HG02981 (cell line): ENCODE results near the gene MATR3.
A peak's percentile ranks its signal among the peaks of the same experiment; 100 is the strongest.

ENCODE experiments used
- ATAC-seq: cut with Tn5 transposase; IDR thresholded peaks from one replicate; pipeline ENCODE4 v1.9.1; 2021; ENCODE audit warnings: mild to moderate bottlenecking, moderate library complexity; ENCODE audit not compliant: unreplicated experiment

MATR3 gene

GRCh38 chr5:139272471-139273321 lies 20.8 kb upstream of the MATR3 start:
- no peak for ATAC-seq

- peak; percentile 6 for ATAC-seq
Observed at GRCh38 chr5:139273322-139273571, 20.3 kb upstream of the MATR3 start.

- ATAC-seq: peak; percentile 76
Observed at GRCh38 chr5:139273572-139274289, 19.8 kb upstream of the MATR3 start.

- ATAC-seq: no peak
Observed at GRCh38 chr5:139275536-139275935, 18.0 kb upstream of the MATR3 start.

- ATAC-seq: no peak
Observed at GRCh38 chr5:139275956-139276355, 17.6 kb upstream of the MATR3 start.

GRCh38 chr5:139276426-139276825 lies 17.1 kb upstream of the MATR3 start:
- ATAC-seq: no peak

- ATAC-seq: no peak
Observed at GRCh38 chr5:139277171-139277570, 16.4 kb upstream of the MATR3 start.

GRCh38 chr5:139278540-139279274 lies 14.8 kb upstream of the MATR3 start:
- ATAC-seq: no peak

- ATAC-seq: no peak
Observed at GRCh38 chr5:139282197-139282557, 11.4 kb upstream of the MATR3 start.

GRCh38 chr5:139283252-139284166 lies 10.0 kb upstream of the MATR3 start:
- ATAC-seq: no peak

GRCh38 chr5:139284295-139284694 lies 9.2 kb upstream of the MATR3 start:
- no peak for ATAC-seq

- no peak for ATAC-seq
Observed at GRCh38 chr5:139285651-139286392, 7.7 kb upstream of the MATR3 start.

- no peak for ATAC-seq
Observed at GRCh38 chr5:139287890-139288635, 5.5 kb upstream of the MATR3 start.

GRCh38 chr5:139291051-139291450 lies 2.5 kb upstream of the MATR3 start:
- ATAC-seq: no peak

GRCh38 chr5:139293202-139293506 lies 386 bp upstream of the MATR3 start:
- ATAC-seq: no peak

GRCh38 chr5:139294374-139295165 lies 1.0 kb downstream of the MATR3 start:
- peak; percentile 28 for ATAC-seq

GRCh38 chr5:139295346-139296057 lies 2.0 kb downstream of the MATR3 start:
- no peak for ATAC-seq

GRCh38 chr5:139296198-139296597 lies 2.7 kb downstream of the MATR3 start:
- ATAC-seq: no peak
